Measurements from ENCODE around the gene CDC27.

CDC27 gene

DNA sequence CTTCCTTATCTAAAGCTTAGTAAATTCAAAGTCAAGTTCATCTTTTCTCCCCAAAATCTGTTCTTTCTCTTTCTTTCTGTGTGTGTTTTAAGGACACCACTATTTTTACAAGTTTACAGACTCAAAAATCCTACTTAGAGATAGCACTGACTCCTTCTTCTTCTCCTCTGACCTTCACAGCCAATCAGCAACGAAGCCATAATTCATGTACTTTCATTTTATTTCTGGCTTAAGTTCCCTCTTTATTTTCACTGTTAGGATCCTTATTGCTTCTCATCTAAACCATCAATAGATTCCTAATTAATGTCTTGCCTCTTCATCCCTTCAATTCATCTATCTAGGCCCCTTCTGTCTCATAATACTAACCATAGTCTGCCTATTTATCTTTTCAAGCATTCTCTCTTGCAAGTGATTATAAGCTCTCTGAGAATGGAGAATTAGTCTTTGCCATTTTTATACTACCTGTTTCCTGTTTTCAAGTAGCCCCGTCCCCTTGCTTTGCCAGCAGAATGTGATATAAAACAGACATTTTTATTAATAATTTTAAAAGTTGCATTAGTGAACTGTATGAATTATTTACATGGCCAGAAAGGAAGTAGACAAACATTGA, 27.0 kb downstream of the CDC27 start:
- no peak for DNase-seq (ENCODE audit: low read depth in 1 of 2, low spot score in 1 of 2)
- TF ChIP-seq POLR2AphosphoS5 (IDR thresholded peaks at IDR 0.05; ENCODE audit: low read depth) = no peak
- TF ChIP-seq GABPA (IDR thresholded peaks at IDR 0.05; ENCODE audit: low read depth) = no peak
- TF ChIP-seq SPI1 (IDR thresholded peaks at IDR 0.05; ENCODE audit: borderline replicate concordance, low read depth) = no peak
- TF ChIP-seq REST (IDR thresholded peaks at IDR 0.05; ENCODE audit: insufficient replicate concordance, low read depth) = no peak
- TF ChIP-seq, protein P1, sequence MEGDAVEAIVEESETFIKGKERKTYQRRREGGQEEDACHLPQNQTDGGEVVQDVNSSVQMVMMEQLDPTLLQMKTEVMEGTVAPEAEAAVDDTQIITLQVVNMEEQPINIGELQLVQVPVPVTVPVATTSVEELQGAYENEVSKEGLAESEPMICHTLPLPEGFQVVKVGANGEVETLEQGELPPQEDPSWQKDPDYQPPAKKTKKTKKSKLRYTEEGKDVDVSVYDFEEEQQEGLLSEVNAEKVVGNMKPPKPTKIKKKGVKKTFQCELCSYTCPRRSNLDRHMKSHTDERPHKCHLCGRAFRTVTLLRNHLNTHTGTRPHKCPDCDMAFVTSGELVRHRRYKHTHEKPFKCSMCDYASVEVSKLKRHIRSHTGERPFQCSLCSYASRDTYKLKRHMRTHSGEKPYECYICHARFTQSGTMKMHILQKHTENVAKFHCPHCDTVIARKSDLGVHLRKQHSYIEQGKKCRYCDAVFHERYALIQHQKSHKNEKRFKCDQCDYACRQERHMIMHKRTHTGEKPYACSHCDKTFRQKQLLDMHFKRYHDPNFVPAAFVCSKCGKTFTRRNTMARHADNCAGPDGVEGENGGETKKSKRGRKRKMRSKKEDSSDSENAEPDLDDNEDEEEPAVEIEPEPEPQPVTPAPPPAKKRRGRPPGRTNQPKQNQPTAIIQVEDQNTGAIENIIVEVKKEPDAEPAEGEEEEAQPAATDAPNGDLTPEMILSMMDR (IDR thresholded peaks at IDR 0.05; ENCODE audit: insufficient read depth, low read length) = no peak
- H3K27me3 ChIP-seq (ENCODE audit: insufficient read depth, poor library complexity, severe bottlenecking) = no peaks in the 10 kb centered on the region
- H3K27ac ChIP-seq (replicated peaks) = no peak overlapping the region
- no peak overlapping the region for H3K4me3 ChIP-seq (replicated peaks; ENCODE audit: insufficient read depth, low read length)

GRCh38 chr17:47159315-47159714, 29.8 kb downstream of the CDC27 start:
- Histone ChIP-seq H3K27ac (replicated peaks) (no peak overlapping the region), H3K27me3 (ENCODE audit: insufficient read depth, poor library complexity, severe bottlenecking) (no peaks in the 10 kb centered on the region), H3K4me3 (replicated peaks; ENCODE audit: insufficient read depth, low read length) (no peak overlapping the region)
- TF ChIP-seq REST (IDR thresholded peaks at IDR 0.05; ENCODE audit: insufficient replicate concordance, low read depth) (no peak), SPI1 (IDR thresholded peaks at IDR 0.05; ENCODE audit: borderline replicate concordance, low read depth) (no peak), GABPA (IDR thresholded peaks at IDR 0.05; ENCODE audit: low read depth) (no peak), POLR2AphosphoS5 (IDR thresholded peaks at IDR 0.05; ENCODE audit: low read depth) (no peak)
- TF ChIP-seq, protein P1 (IDR thresholded peaks at IDR 0.05; ENCODE audit: insufficient read depth, low read length) = no peak
- no peak for DNase-seq (ENCODE audit: low read depth in 1 of 2, low spot score in 1 of 2)

DNA sequence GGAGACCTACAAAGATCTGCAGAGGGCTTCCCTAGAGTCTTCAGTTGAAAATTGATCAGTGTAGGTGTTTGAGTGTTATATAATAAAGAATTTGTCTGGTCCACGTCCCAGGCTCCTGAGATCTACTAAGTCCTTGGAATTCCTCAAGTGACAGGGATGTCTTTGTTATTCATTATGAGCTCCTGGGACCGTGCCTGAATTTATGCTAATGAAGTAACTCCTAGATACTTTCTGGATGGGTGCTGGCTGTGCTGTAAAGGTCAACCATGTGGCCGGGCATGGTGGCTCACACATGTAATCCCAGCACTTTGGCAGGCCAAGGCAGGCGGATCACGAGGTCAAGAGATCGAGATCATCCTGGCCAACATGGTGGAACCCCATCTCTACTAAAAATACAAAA, 43.7 kb downstream of the CDC27 start:
- H3K27ac ChIP-seq (replicated peaks) = no peak overlapping the region
- H3K27me3 ChIP-seq (ENCODE audit: insufficient read depth, poor library complexity, severe bottlenecking) = no peaks in the 10 kb centered on the region
- DNase-seq (ENCODE audit: low read depth in 1 of 2, low spot score in 1 of 2) = no peak
- H3K4me3 ChIP-seq (replicated peaks; ENCODE audit: insufficient read depth, low read length) = no peak overlapping the region
- TF ChIP-seq, protein P1 (IDR thresholded peaks at IDR 0.05; ENCODE audit: insufficient read depth, low read length) = no peak
- no peak for TF ChIP-seq REST (IDR thresholded peaks at IDR 0.05; ENCODE audit: insufficient replicate concordance, low read depth)
- no peak for TF ChIP-seq POLR2AphosphoS5 (IDR thresholded peaks at IDR 0.05; ENCODE audit: low read depth)
- TF ChIP-seq SPI1 (IDR thresholded peaks at IDR 0.05; ENCODE audit: borderline replicate concordance, low read depth) = no peak
- no peak for TF ChIP-seq GABPA (IDR thresholded peaks at IDR 0.05; ENCODE audit: low read depth)
